GM10248 (cell line): ENCODE results near the gene CHCHD5.

ENCODE experiments used
- CTCF ChIA-PET: fragments of 300-600 bp; sonication (Branson Sonifier 250); formaldehyde crosslinking; extraction: SDS; loops from one replicate; lab custom pipeline; 2021; ENCODE audit warnings: antibody characterized with exemption; lab: Yijun Ruan, JAX
- POLR2A ChIA-PET: fragments of 350-650 bp; sonication (Branson Sonifier 250); formaldehyde crosslinking; extraction: SDS; loops from one replicate; lab custom pipeline; 2020; ENCODE audit warnings: antibody characterized with exemption; lab: Yijun Ruan, JAX
- DNase-seq: peaks from one replicate; pipeline ENCODE4 v3.0.0; 2012; ENCODE audit errors: extremely low spot score
- TF ChIP-seq, protein P1 (sequence below): IDR thresholded peaks from 2 replicates; pipeline ENCODE4 v1.5.1; 2012; ENCODE audit warnings: mild to moderate bottlenecking, low read depth; ENCODE audit errors: extremely low read depth, missing control alignments, control extremely low read depth

Gene CHCHD5

DNA sequence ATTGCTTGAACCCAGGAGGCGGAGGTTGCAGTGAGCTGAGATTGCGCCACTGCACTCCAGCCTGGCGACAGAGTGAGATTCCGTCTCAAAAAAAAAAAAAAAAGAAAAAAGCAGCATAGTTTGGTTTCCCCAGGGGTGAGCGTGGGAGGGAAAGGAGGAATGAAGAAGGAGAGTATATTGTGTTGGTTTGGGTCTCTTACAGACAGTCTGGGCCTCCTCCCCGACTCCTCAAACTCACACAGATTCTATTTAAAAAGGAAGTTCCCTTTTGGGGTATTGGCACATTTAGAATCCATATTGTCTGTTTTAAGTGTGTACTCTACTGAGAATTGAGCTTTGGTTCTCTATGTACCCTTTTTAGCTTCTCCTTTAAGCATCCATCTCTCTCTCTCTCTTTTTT, 34.0 kb downstream of the CHCHD5 start:
- TF ChIP-seq, protein P1, sequence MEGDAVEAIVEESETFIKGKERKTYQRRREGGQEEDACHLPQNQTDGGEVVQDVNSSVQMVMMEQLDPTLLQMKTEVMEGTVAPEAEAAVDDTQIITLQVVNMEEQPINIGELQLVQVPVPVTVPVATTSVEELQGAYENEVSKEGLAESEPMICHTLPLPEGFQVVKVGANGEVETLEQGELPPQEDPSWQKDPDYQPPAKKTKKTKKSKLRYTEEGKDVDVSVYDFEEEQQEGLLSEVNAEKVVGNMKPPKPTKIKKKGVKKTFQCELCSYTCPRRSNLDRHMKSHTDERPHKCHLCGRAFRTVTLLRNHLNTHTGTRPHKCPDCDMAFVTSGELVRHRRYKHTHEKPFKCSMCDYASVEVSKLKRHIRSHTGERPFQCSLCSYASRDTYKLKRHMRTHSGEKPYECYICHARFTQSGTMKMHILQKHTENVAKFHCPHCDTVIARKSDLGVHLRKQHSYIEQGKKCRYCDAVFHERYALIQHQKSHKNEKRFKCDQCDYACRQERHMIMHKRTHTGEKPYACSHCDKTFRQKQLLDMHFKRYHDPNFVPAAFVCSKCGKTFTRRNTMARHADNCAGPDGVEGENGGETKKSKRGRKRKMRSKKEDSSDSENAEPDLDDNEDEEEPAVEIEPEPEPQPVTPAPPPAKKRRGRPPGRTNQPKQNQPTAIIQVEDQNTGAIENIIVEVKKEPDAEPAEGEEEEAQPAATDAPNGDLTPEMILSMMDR, result no peak
- ChIA-PET POLR2A (interaction anchor here (0.7 kb wide), 1 partner anchor 27 kb away, joined by 7 read pairs; the partner anchor contains the start of gene SLC20A1), CTCF (interaction anchor here (1.1 kb wide), 1 partner anchor 267 kb away, joined by 3 read pairs; no protein-coding TSS in a partner anchor)
- no peak for DNase-seq

DNA sequence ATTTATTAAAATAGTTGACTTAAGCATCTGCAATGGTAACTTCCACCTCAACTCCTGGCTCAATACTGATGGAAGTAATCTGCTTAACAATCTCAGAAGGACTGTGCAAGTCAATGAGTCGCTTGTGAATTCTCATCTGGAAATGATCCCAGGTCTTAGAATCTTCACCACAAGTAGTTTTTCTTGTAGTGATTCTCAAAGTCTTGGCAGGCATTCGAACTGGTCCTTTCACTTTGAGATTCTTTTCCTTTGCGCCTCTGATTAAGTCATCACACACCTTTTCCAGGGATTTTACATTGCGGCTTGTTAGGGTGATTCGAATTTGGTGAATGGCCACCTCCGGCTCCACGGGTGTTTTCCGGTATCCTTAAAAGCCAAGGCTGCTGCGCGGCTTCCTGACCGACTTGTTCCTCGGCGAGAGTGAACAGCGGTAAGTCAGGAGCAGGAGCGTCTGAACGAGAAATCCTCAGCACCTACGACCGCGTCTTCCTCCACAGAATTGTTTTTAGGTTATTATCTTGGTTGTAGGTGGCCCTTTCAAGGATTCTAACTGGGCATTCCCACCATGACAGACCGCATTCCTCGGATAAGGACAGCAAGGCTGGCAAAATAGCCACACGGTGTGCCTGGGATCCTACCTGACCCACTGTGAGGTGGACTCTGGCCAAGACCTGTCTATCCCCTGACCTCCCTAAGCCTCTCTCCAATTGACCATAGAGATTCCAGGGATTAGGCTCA, 37.5 kb downstream of the CHCHD5 start:
- ChIA-PET CTCF (interaction anchor here (1.1 to 15.2 kb wide), 5 partner anchors 9 to 105 kb away, joined by 3 to 416 read pairs (median 11); partner anchors contain the start of gene NT5DC4), POLR2A (no interaction called here)
- TF ChIP-seq, protein P1, result no peak
- DNase-seq, result no peak

DNA sequence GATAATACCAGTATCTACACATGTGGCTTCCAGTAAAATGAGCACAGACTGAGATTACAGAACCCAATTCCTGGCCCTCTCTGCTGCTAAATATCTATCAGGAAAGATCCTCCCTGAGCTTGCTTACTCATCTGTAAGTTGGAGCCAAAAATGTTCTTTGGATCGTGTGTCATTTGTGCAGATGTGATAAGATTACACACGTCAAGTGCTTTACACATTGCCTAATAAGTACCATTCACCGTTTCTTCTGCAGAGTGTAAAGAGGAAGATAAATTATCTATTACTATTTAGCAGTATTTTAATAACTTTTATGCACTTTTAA, 38.1 kb downstream of the CHCHD5 start:
- no peak for DNase-seq
- TF ChIP-seq, protein P1, result no peak
- CTCF ChIA-PET, result interaction anchor here (1.2 to 15.2 kb wide), 3 partner anchors 12 to 103 kb away, joined by 3 to 416 read pairs (median 42); partner anchors contain the start of gene NT5DC4
- POLR2A ChIA-PET, result interaction anchor here (0.7 kb wide), 1 partner anchor 108 kb away, joined by 4 read pairs; no protein-coding TSS in a partner anchor

DNA sequence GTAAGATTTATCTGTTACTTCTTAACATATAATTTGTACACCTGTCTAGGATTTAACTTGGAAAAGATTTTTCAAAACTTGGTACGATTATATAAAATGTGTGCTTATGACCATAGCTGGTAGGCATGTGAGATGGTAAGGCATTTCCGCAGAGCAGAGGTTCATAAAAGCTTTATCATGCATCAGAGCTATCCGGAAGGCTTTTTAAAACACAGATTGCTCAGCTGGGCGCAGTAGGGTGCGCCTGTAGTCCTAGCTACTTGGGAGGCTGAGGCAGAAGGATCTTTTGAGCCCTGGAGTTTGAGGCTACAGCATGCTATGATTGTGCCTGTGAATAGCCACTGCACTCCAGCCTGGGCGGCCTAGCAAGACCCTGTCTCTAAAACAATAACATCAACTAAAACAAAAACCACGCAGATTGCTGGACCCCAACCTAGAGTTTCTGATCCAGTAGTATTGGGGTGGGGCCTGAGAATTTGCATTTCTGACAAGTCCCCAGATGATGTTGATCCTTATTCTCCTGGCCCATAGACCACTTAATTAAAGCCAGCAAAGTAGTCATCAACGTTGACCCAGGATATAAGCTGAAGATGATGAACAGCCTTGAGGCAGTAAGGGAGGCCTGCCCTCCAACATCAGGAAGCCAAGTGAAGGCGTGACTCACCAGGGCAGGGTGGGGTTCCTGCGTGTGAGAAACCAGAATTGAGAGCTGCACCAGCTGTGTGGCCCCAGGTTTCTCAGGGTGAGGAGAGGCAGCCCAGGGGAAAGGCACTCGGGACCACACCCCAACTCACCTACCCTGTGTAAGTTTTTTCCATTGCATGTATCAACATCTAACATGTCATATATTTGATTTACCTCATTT, 39.7 kb downstream of the CHCHD5 start:
- TF ChIP-seq, protein P1, result no peak
- peak; percentile 62 for DNase-seq
- ChIA-PET POLR2A (no interaction called here), CTCF (interaction anchor here (0.7 to 15.2 kb wide), 13 partner anchors 10 to 318 kb away, joined by 3 to 416 read pairs (median 10); partner anchors contain the start of genes NT5DC4 and SLC20A1)

DNA sequence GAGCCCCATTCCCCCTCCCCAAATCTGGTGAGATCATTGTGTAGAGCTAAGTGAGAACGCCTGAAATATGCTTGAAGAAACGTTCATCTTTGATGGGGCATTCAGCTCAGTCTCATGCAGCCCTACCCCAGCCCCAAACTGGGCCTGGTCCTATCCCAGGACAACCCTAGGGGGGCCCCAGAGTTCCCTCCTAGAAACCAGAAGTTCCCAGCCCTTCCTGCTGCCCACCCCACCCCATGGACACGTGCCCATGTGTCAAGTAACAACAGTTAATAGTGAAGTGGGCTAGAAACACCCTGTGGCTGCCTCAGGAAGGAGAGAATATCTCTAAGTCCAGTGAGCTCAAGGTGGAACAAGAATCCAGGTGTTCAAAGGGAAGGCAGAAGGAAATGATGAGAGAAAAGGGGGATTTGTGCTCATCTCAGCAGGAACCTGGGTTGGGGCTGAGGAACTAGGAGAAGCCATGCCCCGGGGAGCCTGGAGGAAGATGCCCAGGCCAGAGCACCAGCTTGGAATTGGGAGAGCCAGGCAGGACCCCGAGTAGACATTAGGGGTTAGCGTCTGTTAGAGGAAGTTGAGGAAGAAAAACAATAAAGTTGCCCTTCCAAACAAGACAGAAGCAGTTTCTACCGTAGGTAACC, 41.2 kb downstream of the CHCHD5 start:
- ChIA-PET CTCF (interaction anchor here (1.3 to 15.2 kb wide), 21 partner anchors 9 to 317 kb away, joined by 3 to 416 read pairs (median 9); partner anchors contain the start of genes NT5DC4 and SLC20A1), POLR2A (interaction anchor here (0.6 to 1.2 kb wide), 2 partner anchors 21 to 28 kb away, joined by 3 to 5 read pairs; partner anchors contain the start of gene SLC20A1)
- DNase-seq, result no peak
- TF ChIP-seq, protein P1, result no peak
